GM12864 (cell line): ENCODE results near the gene IRF7.

Source experiments
- DNase-seq: peaks from one replicate; pipeline ENCODE4 v3.0.0-alpha.2; 2011; ENCODE audit warnings: low read depth
- H3K4me3 ChIP-seq: 2 replicates; pipeline ENCODE4 v1.5.1; 2011; ENCODE audit warnings: mild to moderate bottlenecking, low read depth, low read length, control low read depth
- CTCF ChIP-seq: IDR thresholded peaks from 2 replicates; pipeline ENCODE4 v1.5.1; 2011; ENCODE audit warnings: low read depth, mild to moderate bottlenecking, moderate library complexity, low read length, control low read depth, inconsistent platforms; ENCODE audit errors: missing control alignments

Gene IRF7

GRCh38 chr11:614623-615503, 887 bp downstream of the IRF7 start:
- peak overlapping the region; percentile 96 for H3K4me3 ChIP-seq
- DNase-seq = no peak
- no peak for TF ChIP-seq CTCF

- H3K4me3 ChIP-seq = peak overlapping the region; percentile 96
- no peak for TF ChIP-seq CTCF
- DNase-seq = no peak
Observed at GRCh38 chr11:614021-614622, 1.6 kb downstream of the IRF7 start.

- DNase-seq = peak; percentile 34
- TF ChIP-seq CTCF = no peak
- H3K4me3 ChIP-seq = peak overlapping the region; percentile 96
Observed at GRCh38 chr11:613369-613968, 2.3 kb downstream of the IRF7 start.

GRCh38 chr11:612961-613300, 2.8 kb downstream of the IRF7 start:
- no peak for TF ChIP-seq CTCF
- H3K4me3 ChIP-seq = no peak overlapping the region
- DNase-seq = no peak

- H3K4me3 ChIP-seq = no peak overlapping the region
- DNase-seq = no peak
- peak; percentile 30 for TF ChIP-seq CTCF
Observed at GRCh38 chr11:612201-612960, 3.4 kb downstream of the IRF7 start.

- DNase-seq = no peak
- no peak overlapping the region for H3K4me3 ChIP-seq
- TF ChIP-seq CTCF = no peak
Observed at GRCh38 chr11:611001-611996, 4.5 kb downstream of the IRF7 start.
